HepG2 (cell line): Measurements from ENCODE around the gene PREX1. TPM values are rescaled to one million over a fixed set of nuclear protein-coding genes. Genes with fewer than 3 reads are reported as not detected.

Experiments used
- CREB1 ChIP-seq, 2 experiments: fragments of 450-650 bp in 1 of 2; IDR thresholded peaks; 2 replicates each; pipeline ENCODE4 v1.6.1; 2016 to 2017; ENCODE audit warnings: control low read depth in 1 of 2, mild to moderate bottlenecking in 1 of 2, missing compliant biosample characterization in 1 of 2, missing genetic modification characterization in 1 of 2
- EZH2 ChIP-seq: conservative IDR thresholded peaks from 2 replicates; pipeline ENCODE4 v1.6.1; 2012; ENCODE audit warnings: mild to moderate bottlenecking, low read depth, low read length, moderate library complexity
- FOXK1 ChIP-seq: sonication (generic); formaldehyde crosslinking; IDR thresholded peaks from 2 replicates; pipeline ENCODE4 v1.4.0; 2020; ENCODE audit warnings: low read depth, missing genetic modification reagents, borderline replicate concordance
- FOXM1 ChIP-seq: sonication (generic); formaldehyde crosslinking; IDR thresholded peaks from 2 replicates; pipeline ENCODE4 v1.5.0; 2020; ENCODE audit warnings: missing genetic modification reagents
- GABPA ChIP-seq, 2 experiments: IDR thresholded peaks; 2 replicates each; pipeline ENCODE4 v1.6.1; 2011 to 2016; ENCODE audit warnings: low read depth in 2 of 2, low read length in 1 of 2, missing biosample characterization in 1 of 2, missing genetic modification characterization in 1 of 2
- LRRFIP1 ChIP-seq: sonication (generic); formaldehyde crosslinking; conservative IDR thresholded peaks from 2 replicates; pipeline ENCODE4 v1.4.0; 2020; ENCODE audit warnings: missing genetic modification reagents
- PHB2 ChIP-seq: fragments of 450-650 bp; IDR thresholded peaks from 2 replicates; pipeline ENCODE4 v1.6.1; 2018; ENCODE audit not compliant: partially characterized antibody
- SMC3 ChIP-seq: IDR thresholded peaks from 2 replicates; pipeline ENCODE4 v1.6.1; 2011; ENCODE audit warnings: low read length, improper control_type of control experiment
- SNRNP70 ChIP-seq: fragments of 200-400 bp; formaldehyde crosslinking; IDR thresholded peaks from 2 replicates; pipeline ENCODE4 v1.6.1; 2017; ENCODE audit warnings: mild to moderate bottlenecking, low read depth, low read length, moderate library complexity
- SOX5 ChIP-seq: IDR thresholded peaks from 2 replicates; pipeline ENCODE4 v1.6.1; 2016; ENCODE audit warnings: borderline replicate concordance
- TRIM24 ChIP-seq: sonication (generic); formaldehyde crosslinking; IDR thresholded peaks from 2 replicates; pipeline ENCODE4 v1.8.0; 2022; ENCODE audit warnings: mild to moderate bottlenecking, missing genetic modification reagents
- ZNF407 ChIP-seq: sonication (generic); formaldehyde crosslinking; IDR thresholded peaks from one replicate; pipeline ENCODE4 v1.5.1; 2020; ENCODE audit warnings: mild to moderate bottlenecking, missing genetic modification reagents; ENCODE audit errors: not compliant biosample characterization
- ZNF652 ChIP-seq: IDR thresholded peaks from 2 replicates; pipeline ENCODE4 v1.6.1; 2016; ENCODE audit warnings: low read depth, borderline replicate concordance
- ZNF790 ChIP-seq: sonication (generic); formaldehyde crosslinking; IDR thresholded peaks from 2 replicates; pipeline ENCODE4 v1.8.0; 2022; ENCODE audit warnings: missing genetic modification reagents, mild to moderate bottlenecking, borderline replicate concordance
- polyA plus RNA-seq, 8 experiments: library from polyadenylated mRNA; depleted of rRNA in 3 of 8; stranded (reverse) in 7 of 8; unstranded in 1 of 8; fragments of >200 nt; fragmentation: Illumina TruSeq in 4 of 8; extraction: Trizol in 4 of 8; gene quantifications; 2 replicates each; pipeline versions ENCODE4 v1.2.1 to v1.2.3, GENCODE V29; 2011 to 2016; ENCODE audit warnings: low read depth in 4 of 8, missing spikeins in 1 of 8, mixed read lengths in 1 of 8; ENCODE audit not compliant: insufficient read depth in 1 of 8
- total RNA-seq, 5 experiments: library from RNA; depleted of rRNA; stranded (reverse); fragments of >200 nt; fragmentation: Illumina TruSeq; extraction: Trizol; gene quantifications; 2 replicates each; pipeline ENCODE4 v1.2.3, GENCODE V29; 2016; ENCODE audit warnings: low read depth in 1 of 5
- TF ChIP-seq, protein P1 (sequence below): sonication (generic); formaldehyde crosslinking; IDR thresholded peaks from 2 replicates; pipeline ENCODE4 v1.8.1; 2023; ENCODE audit warnings: mild to moderate bottlenecking, inconsistent platforms, moderate library complexity, missing genetic modification reagents, borderline replicate concordance
- TF ChIP-seq, protein P2 (sequence below): sonication (generic); formaldehyde crosslinking; IDR thresholded peaks from 2 replicates; pipeline ENCODE4 v1.4.0; 2020; ENCODE audit warnings: mild to moderate bottlenecking, missing genetic modification reagents

Gene PREX1
- total and polyA plus RNA-seq, 2 of the 13 experiments (the other 11 are each of a cell fraction or from before 2014, with no cell fraction given), result 0.02 to 0.04 TPM

DNA sequence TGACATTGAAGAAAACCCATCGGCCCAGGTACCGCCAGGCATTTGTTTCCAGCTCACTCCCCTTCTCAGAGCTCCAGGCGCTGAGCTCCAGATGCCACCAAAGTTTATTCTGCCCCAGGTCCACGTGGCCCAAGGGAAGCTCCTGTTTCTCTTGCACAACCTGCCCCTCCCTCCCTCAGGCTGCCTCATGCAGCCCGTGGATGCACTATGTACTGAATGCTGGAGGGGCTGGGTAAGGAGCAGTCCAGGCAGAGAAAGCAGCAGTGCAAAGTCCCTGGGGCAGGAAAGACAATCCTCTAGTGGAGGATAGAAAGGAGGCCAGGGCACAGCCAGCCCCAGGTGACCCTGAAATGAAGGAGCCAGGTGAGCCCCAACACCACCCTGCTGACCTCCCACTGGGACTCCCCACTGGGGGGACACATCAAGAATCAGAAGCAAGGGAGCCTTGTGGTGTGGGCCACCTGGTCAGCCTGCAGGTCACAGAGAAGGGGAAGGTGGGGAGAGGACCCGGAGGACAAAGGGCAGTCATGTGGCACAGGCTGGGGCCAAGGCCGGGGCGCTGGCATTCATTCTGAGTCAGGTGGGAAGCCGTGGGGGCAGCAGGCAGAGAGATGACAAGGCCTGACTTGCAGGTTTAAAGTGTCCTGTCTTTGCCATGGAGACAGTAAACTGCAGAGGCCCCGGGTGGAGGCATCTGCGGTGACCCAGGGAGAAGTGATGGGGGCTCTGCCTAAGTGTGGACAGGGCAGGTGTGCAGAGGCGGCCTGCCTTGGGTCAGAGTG is 230.1 kb downstream of the PREX1 start (continued):
- TF ChIP-seq ZNF407 (CRISPR knock-in tag), result no peak
- TF ChIP-seq EZH2, result no peak
- TF ChIP-seq SOX5 (CRISPR knock-in tag), result peak; percentile 62
- TF ChIP-seq TRIM24 (CRISPR knock-in tag), result peak; percentile 79; the same call in 1 of the 2 replicates
- no peak for TF ChIP-seq CREB1 (IDR thresholded peaks at IDR 0.05)
- no peak for TF ChIP-seq CREB1 (CRISPR knock-in tag; IDR thresholded peaks at IDR 0.05)
- TF ChIP-seq, protein P1, sequence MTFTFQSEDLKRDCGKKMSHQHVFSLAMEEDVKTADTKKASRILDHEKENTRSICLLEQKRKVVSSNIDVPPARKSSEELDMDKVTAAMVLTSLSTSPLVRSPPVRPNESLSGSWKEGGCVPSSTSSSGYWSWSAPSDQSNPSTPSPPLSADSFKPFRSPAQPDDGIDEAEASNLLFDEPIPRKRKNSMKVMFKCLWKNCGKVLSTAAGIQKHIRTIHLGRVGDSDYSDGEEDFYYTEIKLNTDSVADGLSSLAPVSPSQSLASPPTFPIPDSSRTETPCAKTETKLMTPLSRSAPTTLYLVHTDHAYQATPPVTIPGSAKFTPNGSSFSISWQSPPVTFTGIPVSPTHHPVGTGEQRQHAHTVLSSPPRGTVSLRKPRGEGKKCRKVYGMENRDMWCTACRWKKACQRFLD (CRISPR knock-in tag), result no peak
- TF ChIP-seq FOXK1 (CRISPR knock-in tag), result peak; percentile 62; the same call in 1 of the 2 replicates
- TF ChIP-seq ZNF652 (CRISPR knock-in tag), result no peak
- TF ChIP-seq GABPA (IDR thresholded peaks at IDR 0.05; ENCODE audit: low read depth, low read length), result no peak
- no peak for TF ChIP-seq GABPA (CRISPR knock-in tag; IDR thresholded peaks at IDR 0.05; ENCODE audit: low read depth)
- TF ChIP-seq SNRNP70, result no peak
- no peak for TF ChIP-seq PHB2
- TF ChIP-seq SMC3, result 0 out of 2 replicates have a peak, but pooled peaks have one; percentile 5
- no peak for TF ChIP-seq ZNF790 (CRISPR knock-in tag)
- TF ChIP-seq, protein P2, sequence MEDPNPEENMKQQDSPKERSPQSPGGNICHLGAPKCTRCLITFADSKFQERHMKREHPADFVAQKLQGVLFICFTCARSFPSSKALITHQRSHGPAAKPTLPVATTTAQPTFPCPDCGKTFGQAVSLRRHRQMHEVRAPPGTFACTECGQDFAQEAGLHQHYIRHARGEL, result no peak
- no peak for TF ChIP-seq FOXM1
- TF ChIP-seq LRRFIP1, result no peak
